Activated CD8-positive, alpha-beta memory T cell treated with anti-CD3 and anti-CD28 coated beads, Interleukin-2, amount 50 U/mL, for 48 hours (primary cell): Measurements from ENCODE around the gene TGFBR3L.
"Not testable (repeated sequence)": the region's sequence is repeated elsewhere in the genome, so short reads cannot be mapped to it uniquely, and the experiment has no call there.

Experiments
- DNase-seq: peaks from one replicate; pipeline ENCODE4 v3.0.0-alpha.2; 2020

Gene TGFBR3L

DNA sequence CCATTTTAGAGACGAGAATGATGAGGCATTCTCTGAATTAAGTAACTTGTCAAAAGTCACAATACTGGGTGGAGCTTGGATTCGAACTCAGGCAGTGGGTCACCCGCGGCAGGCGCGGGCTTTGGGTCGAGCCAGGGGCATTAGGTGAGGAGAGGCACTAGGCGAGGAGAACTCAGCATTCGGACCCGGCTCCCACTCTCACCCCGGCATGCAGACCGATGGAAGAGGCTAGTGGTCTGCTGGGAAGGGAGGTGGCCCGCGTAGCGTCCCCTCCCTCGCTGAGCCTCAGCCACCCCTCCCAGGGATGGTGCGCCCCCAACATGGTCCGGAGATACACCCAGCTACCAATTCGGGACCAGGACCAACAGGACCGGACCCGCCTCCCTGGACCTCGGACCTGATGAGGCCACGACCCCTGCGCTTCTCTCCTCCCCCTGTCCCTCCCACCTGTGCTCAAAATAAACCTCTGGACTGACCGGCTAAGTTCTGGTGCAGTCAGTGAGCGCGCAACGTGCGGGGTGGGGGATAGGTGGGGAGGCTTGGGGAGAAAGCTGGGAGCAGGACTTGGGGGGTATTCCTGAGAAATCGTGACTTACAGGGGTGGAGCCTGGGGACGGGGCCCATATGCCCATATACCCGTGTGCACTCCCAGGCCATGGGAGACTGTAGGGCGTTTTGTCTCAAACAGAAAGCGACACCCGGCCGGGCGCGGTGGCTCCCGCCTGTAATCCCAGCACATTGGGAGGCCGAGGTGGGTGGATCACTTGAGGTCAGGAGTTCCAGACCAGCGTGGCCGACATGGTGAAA, 4.2 kb downstream of the TGFBR3L start:
- no peak for DNase-seq

- peak; percentile 98 for DNase-seq
Observed at GRCh38 chr19:7919610-7920518, 5.2 kb downstream of the TGFBR3L start, which contains the start of gene SNAPC2. TSS of gene SNAPC2 (plus strand) at chr19:7920338. CDS start at chr19:7920367, 29 bp downstream.

- DNase-seq, result peak; percentile 99
Observed at GRCh38 chr19:7920519-7921301, 6.1 kb downstream of the TGFBR3L start.

- DNase-seq, result no peak
Observed at GRCh38 chr19:7921302-7921966, 6.8 kb downstream of the TGFBR3L start.

DNA sequence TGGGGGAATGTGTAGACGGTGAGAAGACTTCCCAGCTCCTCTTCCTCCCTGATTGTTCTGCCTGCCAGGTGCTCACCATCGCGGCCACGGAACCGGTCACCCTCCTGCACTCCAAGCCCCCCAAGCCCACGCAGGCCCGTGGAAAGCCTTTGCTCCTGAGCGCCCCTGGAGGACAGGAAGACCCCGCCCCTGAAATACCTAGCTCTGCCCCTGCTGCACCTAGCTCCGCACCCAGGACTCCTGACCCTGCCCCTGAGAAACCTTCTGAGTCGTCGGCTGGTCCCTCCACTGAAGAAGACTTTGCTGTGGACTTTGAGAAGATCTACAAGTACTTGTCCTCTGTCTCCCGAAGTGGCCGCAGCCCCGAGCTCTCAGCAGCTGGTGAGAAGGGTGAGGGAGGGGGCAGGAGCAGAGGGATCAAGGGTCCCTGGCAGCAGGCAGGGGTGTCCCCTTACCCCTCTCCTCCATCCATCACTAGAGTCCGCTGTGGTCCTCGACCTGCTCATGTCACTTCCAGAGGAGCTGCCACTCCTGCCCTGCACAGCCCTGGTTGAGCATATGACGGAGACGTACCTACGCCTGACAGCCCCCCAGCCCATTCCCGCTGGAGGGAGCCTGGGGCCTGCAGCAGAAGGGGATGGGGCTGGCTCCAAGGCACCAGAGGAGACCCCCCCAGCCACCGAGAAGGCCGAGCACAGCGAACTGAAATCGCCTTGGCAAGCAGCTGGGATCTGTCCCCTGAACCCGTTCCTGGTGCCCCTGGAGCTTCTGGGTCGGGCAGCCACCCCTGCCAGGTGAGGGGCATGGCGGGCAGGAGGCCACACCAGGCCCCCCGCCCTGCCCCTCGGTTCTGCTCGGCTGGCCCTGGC, 7.6 kb downstream of the TGFBR3L start:
- DNase-seq, result no peak

GRCh38 chr19:7922836-7923195, 8.2 kb downstream of the TGFBR3L start:
- no peak for DNase-seq

- no peak for DNase-seq
Observed at GRCh38 chr19:7923295-7924191, 8.9 kb downstream of the TGFBR3L start.

DNA sequence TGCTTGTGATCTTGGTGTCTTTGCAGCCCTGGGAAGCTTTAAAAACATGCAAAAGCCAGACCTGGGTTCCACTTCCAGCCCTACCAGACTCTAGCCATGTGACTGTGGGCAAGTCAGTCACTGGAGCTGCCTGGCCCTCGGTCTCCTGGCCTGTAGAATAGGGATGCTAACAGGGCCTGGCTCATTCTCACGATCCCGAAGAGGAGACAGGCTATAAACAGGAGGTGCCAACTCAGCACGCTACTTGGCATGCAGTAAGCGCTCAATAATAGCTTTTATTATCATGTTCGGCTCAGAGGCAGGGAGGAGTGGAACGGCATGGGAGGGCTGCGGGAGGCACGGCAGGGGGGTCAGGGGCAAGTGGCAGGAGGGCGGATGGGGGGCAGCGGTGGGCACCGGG, 9.6 kb downstream of the TGFBR3L start:
- DNase-seq, result no peak

GRCh38 chr19:7924651-7925170, 10.1 kb downstream of the TGFBR3L start:
- no peak for DNase-seq

DNA sequence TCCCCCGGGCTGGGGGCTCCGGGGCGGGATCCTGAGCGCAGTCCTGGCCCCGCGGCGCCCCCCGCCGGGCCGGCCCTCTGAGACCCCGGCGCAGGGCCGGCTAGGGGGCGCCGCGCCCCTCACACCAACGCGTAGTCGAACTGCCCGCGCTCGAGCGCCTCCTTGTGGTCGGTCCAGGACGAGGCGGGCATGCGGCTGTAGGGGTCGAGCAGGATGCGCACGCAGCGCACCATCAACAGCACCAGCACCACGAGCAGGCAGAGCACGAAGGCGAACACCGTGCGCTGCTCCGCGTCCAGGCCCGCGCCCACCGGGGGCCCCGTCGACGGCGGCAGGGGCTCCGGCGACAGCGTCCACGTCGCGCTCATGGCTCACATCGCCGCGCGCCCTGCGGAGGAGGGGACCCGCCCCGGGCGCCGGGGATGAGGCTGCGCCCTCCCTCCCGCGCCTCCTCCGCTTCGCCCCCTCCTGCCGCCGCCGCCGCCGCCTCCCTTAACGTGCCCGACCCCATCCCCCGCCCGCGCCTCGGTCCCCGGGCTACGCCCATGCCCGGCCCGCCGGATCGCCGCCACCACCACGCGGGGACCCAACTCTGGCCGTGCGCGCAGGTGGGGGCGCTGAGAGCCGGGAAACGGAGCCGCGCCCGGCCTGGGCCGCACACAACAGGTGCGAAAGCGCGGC, 10.7 kb downstream of the TGFBR3L start:
- DNase-seq, result peak; percentile 96

GRCh38 chr19:7926021-7926726, 11.5 kb downstream of the TGFBR3L start, which contains the start of gene CTXN1:
TSS of gene CTXN1 (minus strand) at chr19:7926135. CDS start at chr19:7925538, 597 bp downstream.
- peak; percentile 93 for DNase-seq

- no peak for DNase-seq
Observed at GRCh38 chr19:7926727-7927604, 12.3 kb downstream of the TGFBR3L start.

DNA sequence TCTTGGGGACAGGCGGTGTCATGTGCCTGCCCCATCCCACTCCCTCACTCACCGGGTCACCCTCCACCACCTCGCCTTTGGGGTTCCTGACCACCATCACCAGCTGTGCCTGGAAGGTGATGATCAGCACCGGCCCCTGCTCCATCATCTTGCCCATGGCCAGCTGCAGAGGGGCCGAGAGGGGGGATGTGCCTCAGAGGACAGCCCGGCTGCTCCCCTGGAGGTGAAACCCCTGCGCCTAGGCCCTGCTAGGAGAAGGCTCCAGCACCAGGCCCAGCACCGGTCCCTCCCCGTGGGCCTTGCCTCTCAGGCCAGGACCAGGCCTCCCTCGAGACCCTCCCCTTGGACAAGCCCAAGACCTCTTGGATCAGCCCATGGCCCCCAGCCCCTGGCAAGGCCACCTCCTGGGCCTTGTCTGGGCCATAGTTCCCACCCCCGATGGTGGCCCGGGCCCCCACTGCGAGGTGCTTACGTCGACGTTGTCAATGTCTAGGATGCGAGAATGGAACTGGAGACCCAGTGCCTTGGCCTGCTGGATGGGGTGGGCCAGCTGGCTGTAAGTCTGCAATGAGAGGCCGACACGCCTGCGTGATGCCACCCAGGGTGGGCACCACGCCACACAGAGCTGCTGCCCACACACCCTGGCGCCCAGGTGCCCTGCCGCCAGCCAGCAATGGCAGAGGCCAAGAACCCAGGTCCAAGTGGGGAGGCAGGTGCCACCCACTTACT, 13.1 kb downstream of the TGFBR3L start:
- no peak for DNase-seq

- DNase-seq, result no peak
Observed at GRCh38 chr19:7928334-7928706, 13.7 kb downstream of the TGFBR3L start.

- DNase-seq, result peak; percentile 86
Observed at GRCh38 chr19:7928741-7929701, 14.4 kb downstream of the TGFBR3L start.

DNA sequence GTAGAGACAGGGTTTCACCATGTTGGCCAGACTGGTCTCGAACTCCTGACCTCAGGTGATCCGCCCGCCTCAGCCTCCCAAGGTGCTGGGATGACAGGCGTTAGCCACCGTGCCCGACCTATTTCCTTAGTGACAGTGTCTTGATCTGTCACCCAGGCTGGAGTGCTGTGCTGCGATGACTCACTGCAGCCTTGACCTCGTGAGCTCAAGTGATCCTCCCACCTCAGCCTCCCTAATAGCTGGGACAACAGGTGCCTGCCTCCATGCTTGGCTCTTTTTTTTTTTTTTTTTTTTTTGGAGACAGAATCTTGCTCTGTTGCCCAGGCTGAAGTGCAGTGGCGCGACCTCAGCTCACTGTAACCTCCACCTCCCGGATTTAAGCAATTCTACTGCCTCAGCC, 15.4 kb downstream of the TGFBR3L start:
- not testable (repeated sequence) for DNase-seq
